Transverse colon (tissue), 4 donors: ENCODE results near the gene GAP43.

ENCODE experiments used
- EP300 ChIP-seq: sonication (generic); formaldehyde crosslinking; IDR thresholded peaks from one replicate; pipeline ENCODE4 v1.6.1; 2017; ENCODE audit warnings: antibody characterized with exemption, low read depth
- POLR2A ChIP-seq: fragments of 450-650 bp; IDR thresholded peaks from one replicate; pipeline ENCODE4 v1.6.1; 2016; ENCODE audit warnings: antibody characterized with exemption, mild to moderate bottlenecking, moderate library complexity
- POLR2AphosphoS5 ChIP-seq, 3 donors: sonication (generic); formaldehyde crosslinking; IDR thresholded peaks; one replicate each; pipeline ENCODE4 v1.6.1; 2016; ENCODE audit warnings: antibody characterized with exemption in 3 of 3
- TF ChIP-seq, protein P1 (sequence below), 5 experiments: fragments of 200-600 bp in 3 of 5; fragments of 450-650 bp in 2 of 5; sonication (generic) in 3 of 5; IDR thresholded peaks; 1 replicate in 2 of 5; 2 replicates in 3 of 5; pipeline ENCODE4 v1.5.1; 2016 to 2017; ENCODE audit warnings: antibody characterized with exemption in 5 of 5, inconsistent platforms in 3 of 5, mild to moderate bottlenecking in 2 of 5, moderate library complexity in 1 of 5

DNA sequence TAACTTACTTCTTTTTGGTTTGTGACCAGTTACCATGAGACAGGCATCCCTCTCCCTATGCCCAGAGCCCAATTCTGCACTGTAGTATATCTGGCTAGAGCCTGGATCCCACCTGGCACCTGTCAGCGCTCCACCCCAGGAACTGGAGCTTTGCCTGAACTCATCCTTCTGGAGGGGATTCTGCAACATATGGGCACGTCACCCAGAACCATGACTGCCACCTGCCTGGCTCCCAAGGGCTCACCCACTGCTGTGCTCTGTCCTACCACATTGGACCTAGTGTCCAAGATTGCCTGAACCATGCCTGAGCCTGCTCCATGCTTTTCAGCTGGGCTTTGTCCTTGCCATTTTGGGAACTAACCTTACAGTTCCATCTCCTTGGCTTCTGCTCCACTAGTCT lies 21.1 kb upstream of the GAP43 start:
- no peak for TF ChIP-seq POLR2AphosphoS5 (IDR thresholded peaks at IDR 0.05)
- TF ChIP-seq, protein P1, sequence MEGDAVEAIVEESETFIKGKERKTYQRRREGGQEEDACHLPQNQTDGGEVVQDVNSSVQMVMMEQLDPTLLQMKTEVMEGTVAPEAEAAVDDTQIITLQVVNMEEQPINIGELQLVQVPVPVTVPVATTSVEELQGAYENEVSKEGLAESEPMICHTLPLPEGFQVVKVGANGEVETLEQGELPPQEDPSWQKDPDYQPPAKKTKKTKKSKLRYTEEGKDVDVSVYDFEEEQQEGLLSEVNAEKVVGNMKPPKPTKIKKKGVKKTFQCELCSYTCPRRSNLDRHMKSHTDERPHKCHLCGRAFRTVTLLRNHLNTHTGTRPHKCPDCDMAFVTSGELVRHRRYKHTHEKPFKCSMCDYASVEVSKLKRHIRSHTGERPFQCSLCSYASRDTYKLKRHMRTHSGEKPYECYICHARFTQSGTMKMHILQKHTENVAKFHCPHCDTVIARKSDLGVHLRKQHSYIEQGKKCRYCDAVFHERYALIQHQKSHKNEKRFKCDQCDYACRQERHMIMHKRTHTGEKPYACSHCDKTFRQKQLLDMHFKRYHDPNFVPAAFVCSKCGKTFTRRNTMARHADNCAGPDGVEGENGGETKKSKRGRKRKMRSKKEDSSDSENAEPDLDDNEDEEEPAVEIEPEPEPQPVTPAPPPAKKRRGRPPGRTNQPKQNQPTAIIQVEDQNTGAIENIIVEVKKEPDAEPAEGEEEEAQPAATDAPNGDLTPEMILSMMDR (IDR thresholded peaks at IDR 0.05): no peak
- TF ChIP-seq POLR2A: no peak
- no peak for TF ChIP-seq EP300
